Right hindlimb (tissue), 1 donor: ENCODE measurements around the gene ITPR2.
"Not testable (repeated sequence)": the region's sequence is repeated elsewhere in the genome, so short reads cannot be mapped to it uniquely, and the experiment has no call there.

Experiments used
- DNase-seq: peaks from one replicate; pipeline ENCODE4 v3.0.0-alpha.2; 2018

Gene ITPR2

GRCh38 chr12:26786491-26786864 lies 46.5 kb downstream of the ITPR2 start:
- DNase-seq: no peak

- DNase-seq: not testable (repeated sequence)
These were observed 49.1 kb downstream of the ITPR2 start for GRCh38 chr12:26783816-26784379.

- no peak for DNase-seq
These were observed 49.9 kb downstream of the ITPR2 start for GRCh38 chr12:26783131-26783526.

GRCh38 chr12:26782372-26783130 lies 50.4 kb downstream of the ITPR2 start:
- DNase-seq: no peak

GRCh38 chr12:26780656-26781055 lies 52.3 kb downstream of the ITPR2 start:
- DNase-seq: not testable (repeated sequence)

- not testable (repeated sequence) for DNase-seq
These were observed 54.7 kb downstream of the ITPR2 start for GRCh38 chr12:26778173-26778775.

GRCh38 chr12:26777236-26777635 lies 55.8 kb downstream of the ITPR2 start:
- no peak for DNase-seq

- not testable (repeated sequence) for DNase-seq
These were observed 57.0 kb downstream of the ITPR2 start for GRCh38 chr12:26775991-26776390.

- DNase-seq: no peak
These were observed 59.5 kb downstream of the ITPR2 start for GRCh38 chr12:26773313-26774104.

GRCh38 chr12:26771861-26772260 lies 61.1 kb downstream of the ITPR2 start:
- no peak for DNase-seq

GRCh38 chr12:26770239-26771070 lies 62.5 kb downstream of the ITPR2 start:
- DNase-seq: no peak

- no peak for DNase-seq
These were observed 63.4 kb downstream of the ITPR2 start for GRCh38 chr12:26769611-26770010.

GRCh38 chr12:26768611-26769603 lies 64.1 kb downstream of the ITPR2 start:
- DNase-seq: no peak

- DNase-seq: no peak
These were observed 65.1 kb downstream of the ITPR2 start for GRCh38 chr12:26767865-26768264.

GRCh38 chr12:26767116-26767515 lies 65.9 kb downstream of the ITPR2 start:
- no peak for DNase-seq

- no peak for DNase-seq
These were observed 70.8 kb downstream of the ITPR2 start for GRCh38 chr12:26762186-26762585.

- DNase-seq: no peak
These were observed 71.2 kb downstream of the ITPR2 start for GRCh38 chr12:26761775-26762174.

GRCh38 chr12:26760657-26761293 lies 72.2 kb downstream of the ITPR2 start:
- DNase-seq: no peak

- DNase-seq: not testable (repeated sequence)
These were observed 77.6 kb downstream of the ITPR2 start for GRCh38 chr12:26755362-26755761.

GRCh38 chr12:26754148-26754547 lies 78.8 kb downstream of the ITPR2 start:
- DNase-seq: no peak

- no peak for DNase-seq
These were observed 81.8 kb downstream of the ITPR2 start for GRCh38 chr12:26751179-26751578.
